PC-9 (cell line): ENCODE measurements around the gene ACTRT2. TPM values are rescaled to one million over a fixed set of nuclear protein-coding genes. Genes with fewer than 3 reads are reported as not detected.

Source experiments
- BruUV-seq: library from RNA; stranded (reverse); fragments of 400-500 nt; replicated peaks from 2 replicates; lab custom pipeline; 2021; lab: Mats Ljungman, UMichigan
- CTCF ChIA-PET: fragments of 300-600 bp; sonication (Branson Sonifier 250); formaldehyde crosslinking; loops from one replicate; lab custom pipeline; 2022; ENCODE audit warnings: antibody characterized with exemption; lab: Charles Lee
- POLR2A ChIA-PET: fragments of 300-600 bp; sonication (Branson Sonifier 250); formaldehyde crosslinking; loops from one replicate; lab custom pipeline; 2022; ENCODE audit warnings: antibody characterized with exemption; ENCODE audit not compliant: unreplicated experiment; lab: Charles Lee
- DNase-seq, 2 experiments: peaks; one replicate each; pipeline versions ENCODE4 v3.0.0 to v3.0.0-alpha.2; 2015 to 2022; ENCODE audit warnings: mixed read lengths in 1 of 2
- H2AFZ ChIP-seq: fragments of 200-600 bp; sonication (generic); 2 replicates; pipeline ENCODE4 v1.8.1; 2017; ENCODE audit warnings: antibody characterized with exemption
- H3F3A ChIP-seq: fragments of 200-600 bp; sonication (generic); 2 replicates; pipeline ENCODE4 v1.8.1; 2017; ENCODE audit warnings: antibody characterized with exemption, mild to moderate bottlenecking, low read depth; ENCODE audit not compliant: insufficient read depth
- H3K27ac ChIP-seq: fragments of 200-600 bp; sonication (generic); 2 replicates; pipeline ENCODE4 v1.6.1; 2016; ENCODE audit warnings: mixed run types
- H3K27me3 ChIP-seq: fragments of 200-600 bp; sonication (generic); 2 replicates; pipeline ENCODE4 v1.6.1; 2016; ENCODE audit warnings: low read depth, mixed run types; ENCODE audit not compliant: insufficient read depth
- H3K36me3 ChIP-seq: fragments of 200-600 bp; sonication (generic); 2 replicates; pipeline ENCODE4 v1.6.1; 2016; ENCODE audit warnings: low read depth, mixed run types
- H3K4me1 ChIP-seq: fragments of 200-600 bp; sonication (generic); replicated peaks from 2 replicates; pipeline ENCODE4 v1.6.1; 2016; ENCODE audit warnings: mixed run types; ENCODE audit not compliant: insufficient read depth
- H3K4me2 ChIP-seq: fragments of 200-600 bp; sonication (generic); 2 replicates; pipeline ENCODE4 v1.6.1; 2017; ENCODE audit warnings: mixed run types
- H3K4me3 ChIP-seq: fragments of 200-600 bp; sonication (generic); 2 replicates; pipeline ENCODE4 v1.6.1; 2016; ENCODE audit warnings: mixed run types
- H3K79me2 ChIP-seq: fragments of 200-600 bp; sonication (generic); 2 replicates; pipeline ENCODE4 v1.6.1; 2017; ENCODE audit warnings: low read depth, mixed run types
- H3K9me2 ChIP-seq: fragments of 200-600 bp; sonication (generic); 2 replicates; pipeline ENCODE4 v1.8.1; 2017; ENCODE audit warnings: mild to moderate bottlenecking; ENCODE audit not compliant: insufficient read depth
- H3K9me3 ChIP-seq: fragments of 200-600 bp; sonication (generic); 2 replicates; pipeline ENCODE4 v1.8.1; 2016; ENCODE audit warnings: low read depth; ENCODE audit not compliant: insufficient read depth
- H4K20me1 ChIP-seq: fragments of 200-600 bp; sonication (generic); 2 replicates; pipeline ENCODE4 v1.8.1; 2017; ENCODE audit not compliant: insufficient read depth
- CTCF ChIP-seq: fragments of 200-600 bp; sonication (generic); conservative IDR thresholded peaks from 2 replicates; pipeline ENCODE4 v1.6.1; 2017; ENCODE audit warnings: mixed run types, antibody characterized with exemption, mild to moderate bottlenecking, moderate library complexity
- EZH2 ChIP-seq: fragments of 200-600 bp; sonication (generic); IDR thresholded peaks from 2 replicates; pipeline ENCODE4 v1.8.0; 2017; ENCODE audit warnings: antibody characterized with exemption, low read depth
- intact Hi-C: fragments of 100-400 bp; cut with micrococcal nuclease; formaldehyde crosslinking; loops from one replicate; pipeline ENCODE4 v1.10.0; 2022; ENCODE audit not compliant: unreplicated experiment
- total RNA-seq: library from RNA; stranded (reverse); gene quantifications from 2 replicates; pipeline ENCODE4 v1.2.3, GENCODE V29; 2021

ACTRT2 gene
- total RNA-seq, 1 experiment from 2014 or later: not detected

- Histone ChIP-seq H3K4me2 (no peak overlapping the region), H3K9me2 (no peaks in the 10 kb centered on the region), H3K36me3 (no peaks in the 10 kb centered on the region), H2AFZ (no peak overlapping the region), H4K20me1 (no peaks in the 10 kb centered on the region), H3K27me3 (peaks cover 94% of the 10 kb centered on the region), H3K4me1 (no peaks in the 10 kb centered on the region), H3K27ac (no peak overlapping the region), H3K4me3 (no peak overlapping the region), H3K79me2 (no peaks in the 10 kb centered on the region), H3K9me3 (no peaks in the 10 kb centered on the region), H3F3A (no peaks in the 10 kb centered on the region)
- ChIA-PET CTCF (no interaction called here), POLR2A (no interaction called here)
- no TSS peak for BruUV-seq
- TF ChIP-seq CTCF: no peak
- TF ChIP-seq EZH2: no peak
- intact Hi-C loops: no loop called here
- DNase-seq: no peak
These were observed 10.3 kb downstream of the ACTRT2 start for GRCh38 chr1:3031401-3032221.

- H3K27ac ChIP-seq: no peak overlapping the region
- intact Hi-C loops: no loop called here
- no peak overlapping the region for H3K4me2 ChIP-seq
- H3K9me2 ChIP-seq: no peaks in the 10 kb centered on the region
- ChIA-PET POLR2A (no interaction called here), CTCF (no interaction called here)
- H3K4me3 ChIP-seq: no peak overlapping the region
- peaks cover 97% of the 10 kb centered on the region for H3K27me3 ChIP-seq
- H4K20me1 ChIP-seq: no peaks in the 10 kb centered on the region
- TF ChIP-seq EZH2: no peak
- no peak for TF ChIP-seq CTCF
- no peaks in the 10 kb centered on the region for H3K4me1 ChIP-seq
- no peaks in the 10 kb centered on the region for H3F3A ChIP-seq
- H3K9me3 ChIP-seq: no peaks in the 10 kb centered on the region
- BruUV-seq: no TSS peak
- no peak overlapping the region for H2AFZ ChIP-seq
- H3K79me2 ChIP-seq: no peaks in the 10 kb centered on the region
- H3K36me3 ChIP-seq: no peaks in the 10 kb centered on the region
- no peak for DNase-seq
These were observed 11.2 kb downstream of the ACTRT2 start for GRCh38 chr1:3032371-3033039.

GRCh38 chr1:3033040-3033789 is 11.9 kb downstream of the ACTRT2 start:
- no peak overlapping the region for H2AFZ ChIP-seq
- no peak overlapping the region for H3K27ac ChIP-seq
- H3K9me2 ChIP-seq: no peaks in the 10 kb centered on the region
- intact Hi-C loops: no loop called here
- H3K4me2 ChIP-seq: no peak overlapping the region
- no peaks in the 10 kb centered on the region for H3K79me2 ChIP-seq
- TF ChIP-seq CTCF (no peak), EZH2 (no peak)
- ChIA-PET POLR2A (interaction anchor here (0.7 kb wide), 1 partner anchor 313 kb away, joined by 16 read pairs; no protein-coding TSS in a partner anchor), CTCF (no interaction called here)
- no peaks in the 10 kb centered on the region for H3K9me3 ChIP-seq
- no peaks in the 10 kb centered on the region for H3F3A ChIP-seq
- BruUV-seq: no TSS peak
- H3K4me1 ChIP-seq: no peaks in the 10 kb centered on the region
- no peak overlapping the region for H3K4me3 ChIP-seq
- no peak for DNase-seq
- H4K20me1 ChIP-seq: no peaks in the 10 kb centered on the region
- H3K27me3 ChIP-seq: peaks cover 97% of the 10 kb centered on the region
- no peaks in the 10 kb centered on the region for H3K36me3 ChIP-seq
